T1000 (cell line): ENCODE measurements around the gene NRG2.

Source experiments
- DNase-seq: peaks from one replicate; lab custom pipeline; 2025; ENCODE audit warnings: mixed read lengths; lab: John Stamatoyannopoulos, UW

NRG2 gene

DNA sequence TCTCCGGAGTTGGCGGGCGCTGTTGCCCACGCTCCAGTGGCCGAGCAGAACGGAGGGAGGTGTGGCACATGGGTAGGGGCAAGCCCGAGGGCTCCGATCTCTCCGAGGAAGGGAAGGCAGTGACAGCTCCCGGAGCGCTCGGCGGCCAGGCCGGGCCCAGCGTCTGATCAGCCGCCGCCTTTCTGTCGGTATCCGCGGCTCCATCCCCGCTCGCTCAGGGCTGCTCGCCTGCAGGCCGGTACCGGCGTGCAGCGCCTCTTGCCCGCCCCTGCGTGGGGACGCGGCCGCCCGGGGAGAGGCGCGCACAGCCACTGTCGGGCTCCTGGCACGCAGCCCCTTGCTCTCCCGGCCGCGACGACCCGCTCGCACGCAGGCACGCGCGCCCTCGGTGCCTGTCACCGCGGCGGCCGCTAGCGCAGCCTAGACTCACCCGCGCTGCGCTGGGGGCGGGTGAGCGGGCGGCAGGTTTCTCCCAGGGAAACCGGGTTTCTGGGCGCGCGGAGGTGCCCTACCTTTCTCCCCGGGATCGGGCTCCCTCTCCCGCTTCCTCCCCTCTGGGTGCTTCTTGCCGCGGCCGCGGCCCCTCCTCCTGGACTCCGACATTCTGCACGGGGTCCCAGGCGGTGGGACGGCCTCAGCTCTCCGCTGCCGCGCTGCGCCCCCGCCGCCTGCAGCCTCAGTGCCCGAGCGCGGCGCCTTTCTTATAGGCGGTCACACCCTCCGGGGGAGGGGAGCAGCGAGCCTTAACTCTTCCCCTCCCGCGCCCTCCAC is 139.1 kb downstream of the NRG2 start:
- DNase-seq, result no peak

DNA sequence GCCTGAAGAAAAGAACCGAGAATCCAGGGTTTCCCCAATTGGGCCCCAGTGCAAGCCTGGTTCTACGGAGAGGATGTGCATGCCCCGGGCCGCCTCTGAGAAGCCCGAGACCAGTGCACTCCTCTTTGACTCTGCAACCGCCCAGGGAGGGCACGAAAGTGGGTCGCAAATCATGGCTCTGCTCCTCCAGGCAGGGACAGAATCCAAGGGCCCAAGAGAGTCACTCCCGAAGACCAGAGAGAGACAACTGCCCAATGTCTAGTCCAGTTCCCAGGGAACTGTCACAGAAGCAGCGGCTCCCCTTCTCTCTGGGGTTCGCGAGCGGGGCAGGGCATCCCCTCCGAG is 139.7 kb downstream of the NRG2 start:
- DNase-seq, result no peak

DNA sequence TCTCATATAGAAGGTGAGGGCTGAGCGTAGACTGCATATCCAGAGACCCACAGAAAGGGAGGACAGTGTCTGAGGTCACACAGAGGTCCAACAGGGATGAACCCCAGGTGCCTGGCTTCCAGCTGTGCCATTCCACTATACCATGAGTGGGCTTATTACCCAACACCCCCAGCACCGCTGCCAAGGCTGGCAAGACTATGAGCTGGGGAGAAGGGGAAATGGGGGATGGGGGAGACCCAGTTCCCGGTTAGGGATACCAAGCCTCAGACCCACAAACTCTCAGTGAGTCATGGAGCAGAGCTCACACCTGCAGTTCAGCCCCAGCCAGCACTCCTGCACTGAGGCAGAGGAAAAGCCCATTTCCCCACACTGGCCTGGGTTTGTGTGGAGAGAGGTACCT is 141.1 kb downstream of the NRG2 start:
- no peak for DNase-seq

DNA sequence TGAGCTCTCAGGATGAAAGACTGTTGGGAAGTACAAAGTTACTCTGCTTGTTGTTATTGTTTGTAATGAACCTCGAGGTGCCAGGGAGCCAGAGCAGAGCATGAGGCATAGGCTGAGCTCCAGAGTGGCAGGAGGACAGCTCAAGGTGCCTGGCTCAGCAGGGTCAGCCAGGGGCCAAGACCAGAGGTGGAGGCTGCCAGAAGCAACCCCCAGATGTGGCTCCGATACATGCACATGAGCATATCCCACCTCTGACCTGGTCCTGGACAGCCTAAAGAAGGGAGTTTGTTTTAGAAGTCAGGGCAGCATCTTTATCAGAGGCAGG is 141.9 kb downstream of the NRG2 start:
- DNase-seq, result no peak

DNA sequence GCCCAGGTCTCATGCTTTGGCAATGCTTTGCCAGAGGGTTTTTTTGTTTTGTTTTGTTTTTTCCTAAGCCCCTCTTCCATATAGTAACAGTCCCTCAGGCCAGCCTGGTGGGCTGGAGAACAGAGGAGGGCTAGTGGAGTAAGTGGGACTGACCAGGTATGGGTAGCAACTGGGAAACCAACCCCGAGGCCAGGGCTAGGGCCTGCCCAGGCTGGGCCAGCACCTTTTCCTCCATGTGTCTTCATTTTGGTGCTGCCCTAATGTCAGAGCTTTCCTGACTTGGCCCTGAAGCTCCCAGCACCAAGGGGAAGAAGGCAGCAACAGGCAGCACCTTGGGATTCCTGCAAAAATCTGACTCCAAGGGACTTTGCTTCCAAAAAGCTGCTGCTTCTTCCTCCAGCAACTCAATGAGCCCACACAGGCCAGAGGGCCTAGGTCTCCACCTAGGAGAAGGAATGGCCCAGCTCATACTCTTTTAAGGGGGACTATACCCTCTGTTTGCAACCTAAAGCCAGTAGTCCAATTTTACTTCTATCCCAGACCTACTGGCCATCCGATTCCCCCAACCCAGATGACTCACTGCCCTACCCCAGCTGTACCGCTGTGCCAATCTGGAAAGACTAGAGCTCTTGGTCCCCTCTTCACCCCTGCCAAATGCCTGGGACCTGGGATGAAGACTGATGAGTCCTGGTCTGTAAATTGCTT is 142.4 kb downstream of the NRG2 start:
- DNase-seq, result no peak

DNA sequence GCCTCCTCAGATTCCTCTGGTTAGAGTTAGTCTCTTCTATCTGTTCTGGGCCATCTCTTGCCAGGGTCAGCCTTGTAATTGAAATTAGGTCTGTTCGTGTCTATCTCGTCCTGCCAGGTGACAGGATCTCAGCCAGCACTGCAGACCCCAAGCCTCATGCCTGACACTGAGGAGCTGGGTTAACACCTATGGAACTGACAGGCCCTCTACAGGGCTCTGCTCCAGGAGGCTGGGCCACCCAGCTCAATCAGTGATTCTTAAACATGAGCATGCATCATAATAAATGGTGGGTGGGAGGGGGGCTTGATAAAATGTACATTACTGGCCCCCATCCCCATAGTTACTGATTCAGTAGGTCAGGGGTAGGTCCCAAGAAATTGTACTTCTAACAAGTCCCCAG is 144.1 kb downstream of the NRG2 start:
- no peak for DNase-seq

DNA sequence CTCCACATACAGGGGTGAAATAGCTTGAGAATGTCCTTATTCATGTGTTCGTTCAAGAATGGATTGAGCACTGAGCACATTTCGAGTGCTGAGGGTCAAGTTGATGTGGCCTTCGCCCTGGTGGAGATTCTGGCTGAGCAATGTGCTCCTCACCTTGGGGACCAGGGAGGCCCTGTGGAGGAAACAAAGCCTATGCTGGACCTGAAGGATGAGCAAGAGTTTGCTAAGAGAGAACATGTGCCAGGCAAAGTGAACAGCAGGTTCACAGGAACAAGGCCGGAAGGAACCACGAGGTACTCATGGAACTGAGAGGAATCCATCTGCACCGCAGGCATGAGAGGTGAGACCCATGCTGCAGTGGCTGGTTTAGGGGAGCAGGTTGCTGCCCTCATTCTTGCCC is 145.1 kb downstream of the NRG2 start:
- no peak for DNase-seq

DNA sequence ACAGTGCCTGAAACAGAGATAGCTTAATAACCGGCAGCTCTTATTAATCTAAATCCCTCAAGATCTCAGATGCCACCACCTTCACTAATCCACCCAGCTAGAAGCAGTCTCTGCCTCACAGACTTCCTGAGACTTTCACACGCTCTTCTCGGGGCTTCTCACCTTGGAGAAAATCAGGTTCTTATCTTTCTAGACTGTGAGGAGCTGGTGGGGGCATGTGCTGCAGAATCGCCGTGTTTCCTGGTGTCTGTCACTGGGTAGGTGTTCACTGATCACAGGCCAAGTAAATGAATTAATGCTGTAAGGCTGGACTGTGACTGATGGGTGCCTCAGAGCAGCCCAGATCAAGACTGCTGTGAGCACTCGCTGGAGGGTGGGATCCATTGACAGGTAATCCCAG is 145.8 kb downstream of the NRG2 start:
- DNase-seq, result no peak

DNA sequence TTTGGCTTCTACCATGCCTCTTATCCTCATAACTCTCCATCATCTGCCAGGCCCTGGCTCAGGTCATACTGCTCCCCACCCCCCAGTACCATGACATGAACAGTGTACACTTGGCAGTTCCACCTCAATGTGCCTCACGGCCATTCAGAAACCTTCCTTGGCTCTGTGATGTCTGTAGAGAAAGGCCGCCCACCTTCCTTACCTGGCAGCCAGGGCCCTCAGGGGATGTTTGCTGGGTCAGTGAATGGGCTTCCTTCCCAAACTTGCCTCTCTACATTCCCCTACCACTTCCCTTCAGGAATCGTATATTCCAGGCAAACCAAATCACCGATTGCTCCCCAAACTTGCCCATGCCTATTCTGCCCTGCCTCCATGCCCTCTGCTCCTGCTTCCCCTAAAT is 146.4 kb downstream of the NRG2 start:
- no peak for DNase-seq

DNA sequence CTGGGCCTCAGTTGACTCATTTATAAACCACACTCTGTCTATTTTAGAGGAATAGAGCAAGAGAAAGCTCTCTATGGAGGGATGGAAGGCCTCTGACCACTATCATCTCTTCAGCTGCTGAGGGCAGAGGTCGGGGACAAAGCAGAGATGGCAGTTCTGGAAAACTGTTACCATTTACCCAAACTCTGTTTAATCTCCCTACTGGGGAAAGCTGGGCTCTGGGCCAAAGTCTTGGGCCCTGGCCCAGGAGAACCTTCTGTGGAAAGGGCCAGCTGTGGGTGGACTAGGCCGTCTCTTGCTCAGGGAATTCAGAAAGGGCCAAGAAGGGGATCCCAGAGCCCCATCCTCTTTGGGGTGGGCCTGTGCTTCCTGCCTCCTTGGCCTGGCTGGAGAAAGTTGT is 147.5 kb downstream of the NRG2 start:
- DNase-seq, result no peak

DNA sequence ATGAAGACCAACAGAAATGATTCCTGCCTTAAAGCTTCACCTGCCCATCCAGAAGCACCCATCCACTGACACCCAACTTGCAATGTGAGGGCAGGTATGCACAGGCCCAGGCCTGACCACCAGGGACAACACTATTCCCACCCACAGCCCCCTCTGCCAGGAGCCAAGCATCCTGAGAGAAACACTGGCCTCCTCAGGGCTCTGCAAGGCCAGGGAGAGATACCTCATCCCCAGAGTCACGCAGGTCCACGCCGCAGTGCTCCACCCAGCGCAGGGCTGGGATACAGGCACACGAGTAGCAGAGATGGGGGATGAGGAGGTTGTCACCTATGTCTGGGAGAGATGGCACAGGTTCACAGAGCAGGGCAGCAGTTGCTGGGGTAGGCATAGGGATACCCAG is 148.1 kb downstream of the NRG2 start:
- no peak for DNase-seq

DNA sequence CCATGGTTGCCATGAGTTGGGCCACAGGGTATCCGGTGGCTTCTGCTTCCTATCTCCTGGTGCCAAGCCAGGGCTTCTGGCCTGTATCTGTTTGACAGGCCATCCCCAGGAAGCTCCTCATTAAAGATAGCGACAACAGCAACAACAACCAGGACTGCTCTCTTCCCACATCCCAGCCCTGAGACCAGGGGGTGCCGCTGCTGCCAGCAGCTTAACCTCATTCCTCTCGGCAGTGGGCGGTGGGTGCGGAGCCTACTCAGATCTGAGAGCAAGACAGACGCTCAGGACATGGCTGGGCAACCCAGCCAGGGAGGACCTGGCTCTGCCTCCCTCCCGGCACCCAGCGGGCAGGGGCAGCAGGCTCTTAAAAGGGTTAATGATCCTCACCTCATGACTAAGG is 149.2 kb downstream of the NRG2 start:
- DNase-seq, result no peak

DNA sequence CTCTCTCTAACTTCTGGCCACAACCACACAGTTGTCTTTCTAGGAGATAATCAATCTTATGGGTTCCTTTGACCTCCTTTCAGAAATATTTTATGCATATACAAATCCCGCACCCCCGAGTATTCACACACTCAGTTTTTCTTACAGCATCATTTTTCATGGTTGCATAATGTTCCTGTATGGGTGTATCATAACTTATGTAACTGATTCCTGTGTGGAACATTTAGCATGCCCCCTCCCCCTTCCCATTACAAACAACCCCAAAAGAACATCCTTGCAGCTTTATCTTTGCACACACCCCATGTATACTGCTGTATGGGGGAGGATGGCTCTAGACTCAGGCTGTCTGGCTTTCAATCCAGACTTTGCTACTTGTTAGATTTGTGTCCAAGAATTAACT is 153.7 kb downstream of the NRG2 start:
- no peak for DNase-seq

DNA sequence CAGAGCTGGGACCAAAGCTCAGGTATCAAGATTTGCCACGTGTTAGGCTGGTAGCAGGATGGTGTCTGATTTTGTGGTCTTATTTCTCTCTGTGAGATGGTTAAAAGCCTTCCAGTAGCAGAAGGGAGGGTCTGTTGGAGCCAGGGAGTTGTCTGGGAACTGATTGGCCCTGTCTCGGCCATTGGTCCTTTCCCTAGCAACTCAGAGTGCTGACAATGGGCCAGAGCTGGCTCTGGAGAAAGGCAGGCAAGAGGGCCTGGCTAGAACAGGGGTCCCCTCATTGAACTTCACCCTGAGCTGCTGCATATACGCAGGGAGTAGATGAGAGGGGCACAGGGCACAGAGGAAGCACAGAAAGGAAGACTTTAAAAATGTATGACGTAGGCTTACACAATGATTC is 154.7 kb downstream of the NRG2 start:
- no peak for DNase-seq

DNA sequence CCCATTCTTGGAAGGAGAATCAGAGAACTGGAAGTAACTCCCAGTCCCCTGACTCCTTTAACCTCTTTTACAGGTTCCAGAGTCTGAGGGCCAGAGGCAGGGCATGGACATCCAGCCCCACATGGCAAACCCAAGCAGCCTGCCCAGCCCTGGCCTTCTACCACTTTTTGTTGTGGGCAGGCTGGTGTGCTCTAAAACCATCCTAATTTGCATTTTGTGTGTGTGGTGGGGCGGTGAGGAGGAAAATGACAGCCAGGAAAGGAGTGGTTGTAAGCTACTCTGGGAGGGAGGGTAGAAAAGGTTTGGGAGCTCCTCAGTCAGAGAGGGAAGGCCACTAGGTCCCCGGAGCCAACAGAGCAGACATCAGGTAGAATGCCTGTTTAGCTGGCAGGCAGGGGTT is 156.9 kb downstream of the NRG2 start:
- no peak for DNase-seq

DNA sequence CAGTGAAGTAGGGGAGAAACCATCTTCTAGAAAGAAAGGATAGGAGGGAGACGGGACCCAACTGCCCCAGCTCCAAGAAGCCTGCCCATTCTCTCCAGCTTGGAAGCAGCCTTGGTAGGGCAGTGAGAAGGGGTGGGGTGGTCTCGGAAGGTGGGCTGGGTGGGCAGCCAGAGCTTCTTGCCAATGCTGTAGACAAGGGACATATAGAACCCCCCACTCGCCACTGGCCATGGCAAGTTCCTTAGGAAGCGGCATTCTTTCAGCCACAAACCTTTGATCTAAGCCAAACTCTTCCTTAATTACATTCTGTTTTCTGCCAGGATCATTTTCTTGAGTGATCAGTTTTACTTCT is 157.3 kb downstream of the NRG2 start:
- DNase-seq, result no peak

DNA sequence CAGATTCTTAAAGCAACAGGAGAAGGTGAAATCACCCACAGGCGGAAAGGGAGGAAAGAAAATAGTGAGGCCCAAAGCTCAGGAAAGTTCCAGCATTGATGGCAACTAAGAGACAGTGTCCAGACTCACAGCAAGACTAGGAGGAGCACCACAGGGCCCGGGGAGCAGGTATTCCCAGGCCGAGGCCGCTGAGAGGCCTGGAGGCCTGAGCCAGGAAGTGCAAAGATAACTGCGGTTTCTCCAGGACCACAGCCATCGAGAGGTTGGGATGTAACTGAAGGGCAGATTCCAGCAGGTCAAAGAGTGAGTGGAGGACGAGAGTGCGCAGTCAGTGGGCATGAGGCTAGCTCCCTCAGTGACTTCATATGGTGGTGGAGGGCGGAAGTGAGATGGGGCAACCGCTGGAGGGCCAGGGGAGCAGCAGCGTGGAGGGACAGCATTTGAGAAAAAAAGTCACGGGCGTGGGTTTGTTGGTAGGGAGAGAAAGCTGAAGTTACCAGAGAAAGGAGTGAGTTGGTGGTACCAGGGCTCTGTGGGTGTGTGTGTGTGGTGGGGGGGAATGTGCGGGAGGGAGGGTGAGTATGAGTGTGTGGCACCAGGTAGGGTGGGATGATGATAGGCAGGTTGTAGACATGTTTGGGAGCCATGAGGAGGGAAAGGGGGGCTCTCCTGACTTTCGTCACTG is 157.8 kb downstream of the NRG2 start:
- no peak for DNase-seq

DNA sequence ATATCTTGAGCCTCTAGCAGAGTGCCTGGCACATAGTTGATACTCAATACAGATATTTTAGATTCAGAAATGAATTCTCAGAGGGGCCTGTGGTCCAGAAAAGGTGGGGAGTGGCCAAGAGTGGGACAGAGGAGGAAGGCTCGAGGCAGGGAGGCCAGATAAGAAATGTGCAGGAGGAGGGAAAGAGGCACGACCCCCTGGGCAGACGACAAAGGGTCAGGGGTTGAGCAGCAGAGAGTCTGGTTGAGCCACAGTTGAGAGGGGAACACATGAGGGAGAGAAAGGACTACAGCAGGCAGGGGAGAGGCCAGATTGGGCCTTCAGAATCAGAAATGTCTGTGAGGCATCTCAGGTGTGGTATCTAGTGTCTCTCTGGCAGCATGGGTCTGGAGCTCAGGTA is 158.4 kb downstream of the NRG2 start:
- DNase-seq, result no peak

DNA sequence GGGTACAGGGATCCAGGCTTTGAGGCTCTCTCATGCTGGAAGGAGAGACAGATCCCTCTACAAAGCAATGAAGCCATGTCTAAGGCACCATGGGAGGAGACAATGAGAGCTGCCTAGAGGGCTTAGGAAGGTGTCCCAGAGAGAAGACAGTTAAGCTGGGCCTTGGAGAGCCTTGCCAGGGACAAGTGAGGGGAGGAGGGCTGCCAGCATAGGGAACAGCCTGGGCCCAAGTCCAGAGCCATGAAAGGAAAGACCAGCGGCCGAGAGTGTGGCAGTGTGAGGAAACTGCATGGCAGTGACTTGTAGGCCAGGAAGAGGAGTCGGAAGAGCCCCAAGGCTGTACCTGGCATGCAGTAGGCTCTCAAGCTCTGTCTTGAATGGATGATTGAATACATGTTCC is 159.0 kb downstream of the NRG2 start:
- no peak for DNase-seq

DNA sequence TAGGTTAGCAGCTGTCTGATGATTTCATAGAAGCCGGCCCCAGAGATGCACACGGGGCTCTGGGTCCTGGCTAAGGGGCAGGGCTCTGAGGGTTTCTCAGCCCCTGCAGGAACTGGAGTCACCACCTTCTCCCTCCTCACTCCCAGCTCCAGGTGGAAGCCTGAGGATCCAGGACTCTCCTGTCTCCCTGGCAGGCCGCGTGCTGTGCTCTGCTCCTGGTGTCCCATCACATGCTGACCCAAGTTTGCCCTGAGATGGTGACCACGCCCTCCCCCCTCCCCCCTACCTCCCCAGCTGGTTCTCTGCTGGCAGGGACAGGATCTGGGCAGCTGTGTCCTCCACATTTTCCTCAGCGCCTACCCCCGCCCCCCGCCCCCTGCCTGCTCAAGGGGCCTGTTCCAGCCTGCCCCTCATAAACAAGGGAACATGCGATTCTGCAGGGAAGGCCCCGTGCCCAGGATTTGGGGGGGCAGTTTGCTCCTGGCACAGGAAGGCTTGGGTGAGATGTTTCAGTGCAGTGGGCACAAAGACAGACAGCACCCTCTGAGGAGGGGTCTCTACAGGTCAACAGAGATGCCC is 160.0 kb downstream of the NRG2 start:
- no peak for DNase-seq

DNA sequence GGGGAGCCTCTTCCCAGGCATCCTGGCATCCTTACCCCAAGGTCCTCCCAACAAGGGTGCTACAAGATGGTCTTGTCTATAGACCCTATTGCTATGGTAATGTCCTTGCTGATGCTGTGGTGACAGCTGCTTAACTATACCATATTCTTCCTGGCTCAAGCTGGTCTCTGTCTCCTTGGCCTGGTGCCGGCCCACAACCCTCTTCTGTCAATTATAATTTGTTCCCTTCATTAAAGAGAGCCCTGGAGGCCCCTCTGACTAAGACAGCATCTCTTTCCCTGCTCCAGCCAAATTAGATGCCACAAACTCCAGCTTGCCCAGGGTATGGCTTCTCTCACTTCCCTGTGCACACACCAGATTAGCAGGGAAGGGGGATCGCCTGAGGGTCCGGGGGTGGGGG is 160.8 kb downstream of the NRG2 start:
- no peak for DNase-seq

DNA sequence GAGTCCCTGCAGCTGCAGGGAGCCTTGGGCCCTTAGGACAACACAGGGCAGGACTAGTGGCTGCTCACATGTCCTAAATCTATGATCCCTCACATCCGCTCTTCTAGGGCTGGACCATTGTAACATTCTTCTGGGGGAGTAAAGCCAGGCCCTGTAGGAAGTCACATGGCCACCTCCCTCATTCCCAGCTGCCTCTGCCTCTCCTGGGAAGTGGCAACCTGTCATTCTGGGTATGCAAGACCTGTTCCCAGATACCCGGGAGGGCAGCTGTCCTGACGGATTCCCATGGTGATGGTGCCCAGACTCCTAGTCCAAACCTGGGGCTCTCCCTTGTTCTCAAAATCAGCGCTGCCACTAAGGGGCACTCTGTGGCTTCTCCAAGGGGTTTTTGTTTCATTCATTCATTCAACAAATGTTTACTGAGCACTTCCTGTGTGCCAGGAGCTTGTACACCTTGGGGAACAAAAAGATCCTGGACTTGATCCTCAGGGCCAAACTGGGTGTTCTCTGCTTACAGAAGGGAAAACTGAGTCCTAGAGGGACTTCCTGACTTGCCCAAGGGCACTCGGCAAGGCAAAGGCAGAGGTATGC is 161.9 kb downstream of the NRG2 start:
- no peak for DNase-seq
